ENCODE data around the gene IER5L. TPM values are rescaled to one million over a fixed set of nuclear protein-coding genes. Genes with fewer than 3 reads are reported as not detected.
A peak's percentile ranks its signal among the peaks of the same experiment; 100 is the strongest.

IER5L gene
- total and polyA plus RNA-seq, 9 of the 15 experiments (the other 6 are each of a cell fraction or from before 2014, with no cell fraction given) = 0.14 to 11.9 (median 0.52) TPM

DNA sequence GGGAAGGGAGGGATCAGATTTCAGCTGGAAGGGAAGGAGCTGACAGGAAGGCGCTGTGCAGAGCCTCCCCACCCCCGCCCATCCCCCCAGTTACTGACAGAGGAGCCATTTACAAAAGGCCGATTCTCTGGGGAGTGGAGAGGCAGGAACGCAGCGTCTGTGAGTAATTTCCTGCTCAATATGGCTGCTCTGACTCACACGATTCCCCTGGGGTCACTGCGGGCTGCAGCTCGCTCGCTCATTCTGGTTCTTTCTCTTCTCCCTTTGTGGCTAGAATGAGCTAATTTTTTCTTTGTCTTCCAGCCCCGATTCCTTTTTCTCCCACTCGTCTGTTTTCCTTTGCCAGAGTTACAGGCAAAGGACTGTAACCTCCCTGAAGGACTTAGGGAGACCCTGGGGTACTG, 38.1 kb downstream of the IER5L start (continued):
- TF ChIP-seq, protein P1, sequence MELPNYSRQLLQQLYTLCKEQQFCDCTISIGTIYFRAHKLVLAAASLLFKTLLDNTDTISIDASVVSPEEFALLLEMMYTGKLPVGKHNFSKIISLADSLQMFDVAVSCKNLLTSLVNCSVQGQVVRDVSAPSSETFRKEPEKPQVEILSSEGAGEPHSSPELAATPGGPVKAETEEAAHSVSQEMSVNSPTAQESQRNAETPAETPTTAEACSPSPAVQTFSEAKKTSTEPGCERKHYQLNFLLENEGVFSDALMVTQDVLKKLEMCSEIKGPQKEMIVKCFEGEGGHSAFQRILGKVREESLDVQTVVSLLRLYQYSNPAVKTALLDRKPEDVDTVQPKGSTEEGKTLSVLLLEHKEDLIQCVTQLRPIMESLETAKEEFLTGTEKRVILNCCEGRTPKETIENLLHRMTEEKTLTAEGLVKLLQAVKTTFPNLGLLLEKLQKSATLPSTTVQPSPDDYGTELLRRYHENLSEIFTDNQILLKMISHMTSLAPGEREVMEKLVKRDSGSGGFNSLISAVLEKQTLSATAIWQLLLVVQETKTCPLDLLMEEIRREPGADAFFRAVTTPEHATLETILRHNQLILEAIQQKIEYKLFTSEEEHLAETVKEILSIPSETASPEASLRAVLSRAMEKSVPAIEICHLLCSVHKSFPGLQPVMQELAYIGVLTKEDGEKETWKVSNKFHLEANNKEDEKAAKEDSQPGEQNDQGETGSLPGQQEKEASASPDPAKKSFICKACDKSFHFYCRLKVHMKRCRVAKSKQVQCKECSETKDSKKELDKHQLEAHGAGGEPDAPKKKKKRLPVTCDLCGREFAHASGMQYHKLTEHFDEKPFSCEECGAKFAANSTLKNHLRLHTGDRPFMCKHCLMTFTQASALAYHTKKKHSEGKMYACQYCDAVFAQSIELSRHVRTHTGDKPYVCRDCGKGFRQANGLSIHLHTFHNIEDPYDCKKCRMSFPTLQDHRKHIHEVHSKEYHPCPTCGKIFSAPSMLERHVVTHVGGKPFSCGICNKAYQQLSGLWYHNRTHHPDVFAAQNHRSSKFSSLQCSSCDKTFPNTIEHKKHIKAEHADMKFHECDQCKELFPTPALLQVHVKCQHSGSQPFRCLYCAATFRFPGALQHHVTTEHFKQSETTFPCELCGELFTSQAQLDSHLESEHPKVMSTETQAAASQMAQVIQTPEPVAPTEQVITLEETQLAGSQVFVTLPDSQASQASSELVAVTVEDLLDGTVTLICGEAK (IDR thresholded peaks at IDR 0.05) = peak; percentile 80
- TF ChIP-seq, protein P1 (CRISPR knock-in tag; IDR thresholded peaks at IDR 0.05) = no peak
- TF ChIP-seq EHMT2 (IDR thresholded peaks at IDR 0.05) (no peak), ATF1 (CRISPR knock-in tag; IDR thresholded peaks at IDR 0.05) (no peak), ATF1 (tag; IDR thresholded peaks at IDR 0.05) (peak; percentile 51), BRD4 (IDR thresholded peaks at IDR 0.05) (peak; percentile 89), GATAD2A (IDR thresholded peaks at IDR 0.05) (no peak), CHD1 (IDR thresholded peaks at IDR 0.05; ENCODE audit: low read length) (peak; percentile 53), KDM1A (IDR thresholded peaks at IDR 0.05) (peak in 1 of 2 experiments; percentile 31; a peak in 1 of 4 replicates), NFRKB (IDR thresholded peaks at IDR 0.05; ENCODE audit: low read depth) (peak; percentile 96), RNF2 (IDR thresholded peaks at IDR 0.05) (0 out of 2 replicates have a peak, but pooled peaks have one; percentile 28), KDM5B (IDR thresholded peaks at IDR 0.05; ENCODE audit: insufficient replicate concordance, low read depth, low read length) (peak; percentile 87)
- TF ChIP-seq, protein P2, sequence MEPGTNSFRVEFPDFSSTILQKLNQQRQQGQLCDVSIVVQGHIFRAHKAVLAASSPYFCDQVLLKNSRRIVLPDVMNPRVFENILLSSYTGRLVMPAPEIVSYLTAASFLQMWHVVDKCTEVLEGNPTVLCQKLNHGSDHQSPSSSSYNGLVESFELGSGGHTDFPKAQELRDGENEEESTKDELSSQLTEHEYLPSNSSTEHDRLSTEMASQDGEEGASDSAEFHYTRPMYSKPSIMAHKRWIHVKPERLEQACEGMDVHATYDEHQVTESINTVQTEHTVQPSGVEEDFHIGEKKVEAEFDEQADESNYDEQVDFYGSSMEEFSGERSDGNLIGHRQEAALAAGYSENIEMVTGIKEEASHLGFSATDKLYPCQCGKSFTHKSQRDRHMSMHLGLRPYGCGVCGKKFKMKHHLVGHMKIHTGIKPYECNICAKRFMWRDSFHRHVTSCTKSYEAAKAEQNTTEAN (CRISPR knock-in tag; IDR thresholded peaks at IDR 0.05) = no peak
- TF ChIP-seq, protein P3, sequence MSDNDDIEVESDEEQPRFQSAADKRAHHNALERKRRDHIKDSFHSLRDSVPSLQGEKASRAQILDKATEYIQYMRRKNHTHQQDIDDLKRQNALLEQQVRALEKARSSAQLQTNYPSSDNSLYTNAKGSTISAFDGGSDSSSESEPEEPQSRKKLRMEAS (CRISPR knock-in tag; IDR thresholded peaks at IDR 0.05) = no peak

Measured in K562 (cell line).